ENCODE results near the gene CFAP61. TPM values are rescaled to one million over a fixed set of nuclear protein-coding genes. Genes with fewer than 3 reads are reported as not detected.

The CFAP61 gene
- total RNA-seq, 4 donors from 2014 or later: 17.1 to 94.8 (median 41.4) TPM

- H3K27ac ChIP-seq: no peak overlapping the region
- TF ChIP-seq CTCF (IDR thresholded peaks at IDR 0.05 in 4 of 5, conservative IDR thresholded peaks at IDR 0.05 in 1 of 5) (no peak), POLR2A (IDR thresholded peaks at IDR 0.05) (no peak)
- DNase-seq (no peak), ATAC-seq (no peak)
- intact Hi-C loops (cut with DNase I; ENCODE audit: low total_unique reads) (no loop called here), in situ Hi-C loops (cut with MboI; ENCODE audit: low sequenced_read_pairs in 4 of 4) (loop anchor here in 1 of 4 donors (25.0 kb wide), 1 partner anchor 160 kb away; no protein-coding TSS in a partner anchor)
- H3K27me3 ChIP-seq: no peaks in the 10 kb centered on the region
- H3K4me1 ChIP-seq: no peaks in the 10 kb centered on the region
- H3K36me3 ChIP-seq: peaks cover 0 to 15% of the 10 kb centered on the region in 2 donors
- H3K9me3 ChIP-seq: no peaks in the 10 kb centered on the region
- H3K4me3 ChIP-seq: no peak overlapping the region
Observed at GRCh38 chr20:20246996-20247633, 194.8 kb downstream of the CFAP61 start.

GRCh38 chr20:20248620-20249200 lies 196.4 kb downstream of the CFAP61 start:
- TF ChIP-seq CTCF (IDR thresholded peaks at IDR 0.05 in 4 of 5, conservative IDR thresholded peaks at IDR 0.05 in 1 of 5) (no peak), POLR2A (IDR thresholded peaks at IDR 0.05) (no peak)
- no peak overlapping the region for H3K4me3 ChIP-seq
- no peak overlapping the region for H3K27ac ChIP-seq
- DNase-seq (no peak), ATAC-seq (no peak)
- no peaks in the 10 kb centered on the region for H3K9me3 ChIP-seq
- H3K36me3 ChIP-seq: peaks cover 0 to 15% of the 10 kb centered on the region in 2 donors
- H3K4me1 ChIP-seq: no peaks in the 10 kb centered on the region
- no peaks in the 10 kb centered on the region for H3K27me3 ChIP-seq
- in situ Hi-C loops (cut with MboI; ENCODE audit: low sequenced_read_pairs in 4 of 4): loop anchor here in 1 of 4 donors (25.0 kb wide), 1 partner anchor 161 kb away; no protein-coding TSS in a partner anchor
- intact Hi-C loops (cut with DNase I; ENCODE audit: low total_unique reads): no loop called here

GRCh38 chr20:20251317-20251716 lies 199.0 kb downstream of the CFAP61 start:
- intact Hi-C loops (cut with DNase I; ENCODE audit: low total_unique reads): no loop called here
- no peak overlapping the region for H3K27ac ChIP-seq
- ATAC-seq: no peak
- no peak for DNase-seq
- no peaks in the 10 kb centered on the region for H3K4me1 ChIP-seq
- H3K27me3 ChIP-seq: no peaks in the 10 kb centered on the region
- no peak for TF ChIP-seq CTCF (IDR thresholded peaks at IDR 0.05 in 4 of 5, conservative IDR thresholded peaks at IDR 0.05 in 1 of 5)
- no peak for TF ChIP-seq POLR2A (IDR thresholded peaks at IDR 0.05)
- no peaks in the 10 kb centered on the region for H3K9me3 ChIP-seq
- H3K4me3 ChIP-seq: no peak overlapping the region
- H3K36me3 ChIP-seq: peaks cover 0 to 8% of the 10 kb centered on the region in 2 donors
- in situ Hi-C loops (cut with MboI; ENCODE audit: low sequenced_read_pairs in 4 of 4): no loop called here

GRCh38 chr20:20251836-20252235 lies 199.5 kb downstream of the CFAP61 start:
- no peaks in the 10 kb centered on the region for H3K9me3 ChIP-seq
- H3K4me3 ChIP-seq: no peak overlapping the region
- H3K4me1 ChIP-seq: no peaks in the 10 kb centered on the region
- intact Hi-C loops (cut with DNase I; ENCODE audit: low total_unique reads) (no loop called here), in situ Hi-C loops (cut with MboI; ENCODE audit: low sequenced_read_pairs in 4 of 4) (no loop called here)
- no peak for TF ChIP-seq CTCF (IDR thresholded peaks at IDR 0.05 in 4 of 5, conservative IDR thresholded peaks at IDR 0.05 in 1 of 5)
- no peak for TF ChIP-seq POLR2A (IDR thresholded peaks at IDR 0.05)
- no peak overlapping the region for H3K27ac ChIP-seq
- ATAC-seq: no peak
- peaks cover 0 to 2% of the 10 kb centered on the region in 2 donors for H3K36me3 ChIP-seq
- no peak for DNase-seq
- H3K27me3 ChIP-seq: no peaks in the 10 kb centered on the region
